Caco-2 (cell line): ENCODE measurements around the gene SOX15. TPM values are rescaled to one million over a fixed set of nuclear protein-coding genes. Genes with fewer than 3 reads are reported as not detected.
A peak's percentile ranks its signal among the peaks of the same experiment; 100 is the strongest.

Experiments used
- BruUV-seq: library from RNA; stranded (reverse); fragments of 400-500 nt; replicated peaks from 2 replicates; lab custom pipeline; 2021; lab: Mats Ljungman, UMichigan
- CTCF ChIA-PET: fragments of 300-600 bp; sonication (Branson Sonifier 250); formaldehyde crosslinking; loops from one replicate; lab custom pipeline; 2022; ENCODE audit warnings: antibody characterized with exemption; lab: Charles Lee
- POLR2A ChIA-PET: fragments of 300-600 bp; sonication (Branson Sonifier 250); formaldehyde crosslinking; loops from one replicate; lab custom pipeline; 2022; ENCODE audit warnings: antibody characterized with exemption; lab: Charles Lee
- DNase-seq, 2 experiments: peaks; one replicate each; pipeline versions ENCODE4 v3.0.0 to v3.0.0-alpha.2; 2020 to 2022
- H3K27me3 ChIP-seq: replicated peaks from 2 replicates; pipeline ENCODE4 v1.6.0; 2011; ENCODE audit warnings: low read length; ENCODE audit not compliant: control insufficient read depth, insufficient read depth
- H3K36me3 ChIP-seq: 2 replicates; pipeline ENCODE4 v1.5.1; 2011; ENCODE audit warnings: low read length; ENCODE audit not compliant: control insufficient read depth, insufficient read depth
- H3K4me1 ChIP-seq: fragments of 250-450 bp; sonication (Bioruptor Pico); 2 replicates; pipeline ENCODE4 v1.5.1; 2020; ENCODE audit warnings: mild to moderate bottlenecking
- H3K4me3 ChIP-seq: 2 replicates; pipeline ENCODE4 v1.5.1; 2011; ENCODE audit warnings: low read depth, mild to moderate bottlenecking, control low read depth, low read length
- H3K9me3 ChIP-seq: fragments of 250-450 bp; sonication (Bioruptor Pico); 2 replicates; pipeline ENCODE4 v1.5.1; 2020; ENCODE audit warnings: mild to moderate bottlenecking, moderate library complexity
- H3K27ac Mint-ChIP-seq: one replicate; pipeline ENCODE4 v1.8.0; 2022; ENCODE audit warnings: mixed read lengths; ENCODE audit not compliant: unreplicated experiment
- H3K27me3 Mint-ChIP-seq: one replicate; pipeline ENCODE4 v1.8.0; 2022; ENCODE audit warnings: mixed read lengths; ENCODE audit not compliant: insufficient read depth, unreplicated experiment
- H3K36me3 Mint-ChIP-seq: one replicate; pipeline ENCODE4 v1.8.0; 2022; ENCODE audit warnings: mild to moderate bottlenecking, mixed read lengths; ENCODE audit not compliant: insufficient read depth, unreplicated experiment
- H3K4me1 Mint-ChIP-seq: one replicate; pipeline ENCODE4 v1.8.0; 2022; ENCODE audit warnings: low read depth, mixed read lengths; ENCODE audit not compliant: unreplicated experiment
- H3K4me3 Mint-ChIP-seq: one replicate; pipeline ENCODE4 v1.8.0; 2022; ENCODE audit warnings: mild to moderate bottlenecking, moderate library complexity, mixed read lengths; ENCODE audit not compliant: unreplicated experiment
- H3K9me3 Mint-ChIP-seq: one replicate; pipeline ENCODE4 v1.8.0; 2022; ENCODE audit warnings: mixed read lengths; ENCODE audit not compliant: unreplicated experiment
- intact Hi-C: fragments of 100-400 bp; cut with micrococcal nuclease; formaldehyde crosslinking; loops from one replicate; pipeline ENCODE4 v1.10.0; 2022; ENCODE audit not compliant: unreplicated experiment
- total RNA-seq: library from RNA; stranded (reverse); gene quantifications from 2 replicates; pipeline ENCODE4 v1.2.3, GENCODE V29; 2022
- TF ChIP-seq, protein P1 (sequence below), 2 experiments: fragments of 200-600 bp in 1 of 2; IDR thresholded peaks; 1 replicate in 1 of 2; 2 replicates in 1 of 2; pipeline versions ENCODE4 v1.5.1 to v1.8.0; 2011 to 2022; ENCODE audit warnings: antibody characterized with exemption in 1 of 2, control low read depth in 1 of 2, inconsistent platforms in 1 of 2, low read depth in 1 of 2, low read length in 1 of 2, mild to moderate bottlenecking in 1 of 2, moderate library complexity in 1 of 2; ENCODE audit not compliant: insufficient read depth in 1 of 2, severe bottlenecking in 1 of 2, unreplicated experiment in 1 of 2

SOX15 gene
- total RNA-seq, 1 experiment from 2014 or later = not detected

GRCh38 chr17:7560172-7561027 is 29.5 kb downstream of the SOX15 start:
- Histone ChIP-seq H3K4me3 (peak overlapping the region; percentile 10; the same call in 1 of the 2 replicates), H3K9me3 (no peaks in the 10 kb centered on the region), H3K36me3 (no peaks in the 10 kb centered on the region), H3K27me3 (no peaks in the 10 kb centered on the region), H3K4me1 (peaks cover 4% of the 10 kb centered on the region; the same call in 1 of the 2 replicates)
- Mint-ChIP-seq H3K4me1 (peaks cover 3% of the 10 kb centered on the region), H3K4me3 (peak overlapping the region; percentile 86), H3K36me3 (peaks cover 32% of the 10 kb centered on the region), H3K9me3 (no peaks in the 10 kb centered on the region), H3K27ac (peak overlapping the region; percentile 75), H3K27me3 (no peaks in the 10 kb centered on the region)
- ChIA-PET CTCF (interaction anchor here (0.5 to 1.6 kb wide), 15 partner anchors 9 to 447 kb away, joined by 3 to 21 read pairs (median 3); partner anchors contain the start of genes FXR2, SLC2A4, TMEM102 and TMEM256), POLR2A (interaction anchor here (0.6 kb wide), 2 partner anchors 51 to 279 kb away, joined by 3 read pairs; partner anchors contain the start of gene SLC2A4)
- DNase-seq = peak in 1 of 2 experiments; percentile 23
- no TSS peak for BruUV-seq
- intact Hi-C loops = loop anchor here (1.0 to 2.0 kb wide), 3 partner anchors 46 to 204 kb away; partner anchors contain the start of gene TMEM102
- TF ChIP-seq, protein P1, sequence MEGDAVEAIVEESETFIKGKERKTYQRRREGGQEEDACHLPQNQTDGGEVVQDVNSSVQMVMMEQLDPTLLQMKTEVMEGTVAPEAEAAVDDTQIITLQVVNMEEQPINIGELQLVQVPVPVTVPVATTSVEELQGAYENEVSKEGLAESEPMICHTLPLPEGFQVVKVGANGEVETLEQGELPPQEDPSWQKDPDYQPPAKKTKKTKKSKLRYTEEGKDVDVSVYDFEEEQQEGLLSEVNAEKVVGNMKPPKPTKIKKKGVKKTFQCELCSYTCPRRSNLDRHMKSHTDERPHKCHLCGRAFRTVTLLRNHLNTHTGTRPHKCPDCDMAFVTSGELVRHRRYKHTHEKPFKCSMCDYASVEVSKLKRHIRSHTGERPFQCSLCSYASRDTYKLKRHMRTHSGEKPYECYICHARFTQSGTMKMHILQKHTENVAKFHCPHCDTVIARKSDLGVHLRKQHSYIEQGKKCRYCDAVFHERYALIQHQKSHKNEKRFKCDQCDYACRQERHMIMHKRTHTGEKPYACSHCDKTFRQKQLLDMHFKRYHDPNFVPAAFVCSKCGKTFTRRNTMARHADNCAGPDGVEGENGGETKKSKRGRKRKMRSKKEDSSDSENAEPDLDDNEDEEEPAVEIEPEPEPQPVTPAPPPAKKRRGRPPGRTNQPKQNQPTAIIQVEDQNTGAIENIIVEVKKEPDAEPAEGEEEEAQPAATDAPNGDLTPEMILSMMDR (IDR thresholded peaks at IDR 0.05; ENCODE audit: insufficient read depth in 1 of 2, low read depth in 1 of 2, low read length in 1 of 2, severe bottlenecking in 1 of 2, unreplicated experiment in 1 of 2) = peak in 1 of 2 experiments; percentile 9

DNA sequence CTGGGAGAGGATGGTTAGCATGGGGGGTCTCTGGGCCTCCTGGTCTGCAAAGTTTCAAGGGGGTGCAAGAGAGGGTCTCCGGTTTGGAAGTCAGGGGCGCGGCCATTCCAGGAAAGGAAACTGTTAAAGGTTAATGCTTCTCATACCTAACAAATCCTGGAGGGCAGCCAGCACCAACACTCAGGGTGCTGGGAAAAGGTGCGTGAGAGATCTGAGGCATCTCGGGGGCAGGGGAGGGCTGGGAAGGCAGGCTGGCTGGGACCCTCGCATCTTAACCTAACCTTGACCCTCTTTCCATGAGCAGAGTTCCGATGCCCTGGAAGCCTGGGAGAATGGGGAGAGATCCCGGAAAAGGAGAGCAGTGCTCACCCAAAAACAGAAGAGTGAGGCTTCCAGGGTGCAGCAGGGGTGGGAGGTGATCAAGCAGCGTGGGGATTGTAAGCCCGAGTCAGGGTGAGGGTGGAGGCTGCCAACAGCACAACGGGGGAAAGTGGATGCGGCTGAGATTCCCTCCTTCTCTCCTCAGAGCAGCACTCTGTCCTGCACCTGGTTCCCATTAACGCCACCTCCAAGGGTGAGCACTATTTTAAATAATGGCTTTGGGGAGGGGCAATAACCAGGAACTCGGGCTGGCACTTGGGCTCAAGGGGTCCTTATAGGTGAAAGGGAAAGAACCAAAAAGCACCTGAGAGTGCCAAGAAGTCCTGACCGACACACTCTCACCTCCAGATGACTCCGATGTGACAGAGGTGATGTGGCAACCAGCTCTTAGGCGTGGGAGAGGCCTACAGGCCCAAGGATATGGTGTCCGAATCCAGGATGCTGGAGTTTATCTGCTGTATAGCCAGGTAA is 30.3 kb downstream of the SOX15 start:
- Mint-ChIP-seq H3K4me3 (no peak overlapping the region), H3K36me3 (peaks cover 28% of the 10 kb centered on the region), H3K9me3 (no peaks in the 10 kb centered on the region), H3K4me1 (peaks cover 7% of the 10 kb centered on the region), H3K27ac (no peak overlapping the region), H3K27me3 (no peaks in the 10 kb centered on the region)
- BruUV-seq = no TSS peak
- ChIA-PET POLR2A (no interaction called here), CTCF (interaction anchor here (1.6 kb wide), 1 partner anchor 123 kb away, joined by 21 read pairs; the partner anchor contains the start of gene TMEM102)
- no peaks in the 10 kb centered on the region for H3K27me3 ChIP-seq
- TF ChIP-seq, protein P1 (IDR thresholded peaks at IDR 0.05; ENCODE audit: insufficient read depth in 1 of 2, low read depth in 1 of 2, low read length in 1 of 2, severe bottlenecking in 1 of 2, unreplicated experiment in 1 of 2) = no peak
- H3K36me3 ChIP-seq = no peaks in the 10 kb centered on the region
- intact Hi-C loops = loop anchor here (2.0 kb wide), 1 partner anchor 203 kb away; no protein-coding TSS in a partner anchor
- no peaks in the 10 kb centered on the region for H3K9me3 ChIP-seq
- no peak overlapping the region for H3K4me3 ChIP-seq
- H3K4me1 ChIP-seq = peaks cover 4% of the 10 kb centered on the region; the same call in 1 of the 2 replicates
- no peak for DNase-seq
